HG03457 (cell line): ENCODE results near the gene SMAD2.
A peak's percentile ranks its signal among the peaks of the same experiment; 100 is the strongest.

Experiments
- ATAC-seq: cut with Tn5 transposase; IDR thresholded peaks from one replicate; pipeline ENCODE4 v1.9.1; 2021; ENCODE audit warnings: moderate number of reproducible peaks; ENCODE audit not compliant: unreplicated experiment

SMAD2 gene

DNA sequence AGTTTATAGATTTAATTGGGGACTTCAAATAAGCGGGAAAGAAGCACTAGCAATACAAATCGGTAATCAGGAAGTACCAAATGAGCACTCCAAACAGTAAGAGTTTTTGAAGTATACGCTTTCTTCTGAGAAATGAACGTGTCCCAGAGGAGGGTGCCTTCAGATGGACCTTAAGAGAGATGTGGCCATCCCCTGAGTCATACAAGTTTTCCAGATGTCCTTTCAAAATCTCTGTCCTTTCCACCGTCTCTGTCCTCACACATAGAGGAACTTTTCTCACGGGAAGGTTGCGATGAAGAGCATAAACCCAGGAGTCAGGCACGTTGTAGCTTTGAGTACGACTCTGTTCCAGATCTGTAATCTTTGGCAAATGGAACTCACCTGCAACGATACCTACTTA lies 1.7 kb upstream of the SMAD2 start:
- no peak for ATAC-seq

DNA sequence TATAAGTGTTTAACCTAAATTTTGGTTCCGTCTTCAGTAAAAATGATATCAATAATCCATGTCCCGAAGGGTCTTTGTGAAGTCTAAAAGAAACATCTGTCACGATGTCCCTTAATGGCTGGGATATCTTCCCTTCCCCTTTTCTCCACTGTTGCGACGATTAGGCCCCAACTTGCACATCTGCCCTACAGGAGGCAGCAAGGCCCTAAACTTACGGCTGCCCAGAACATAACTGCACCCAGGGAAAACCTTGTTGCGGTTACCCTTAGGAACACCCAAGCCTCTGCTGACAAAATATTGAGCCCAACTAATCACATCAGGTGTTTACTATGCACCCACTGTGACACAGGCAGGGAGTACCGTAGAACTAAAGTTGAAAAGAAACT lies 1.3 kb upstream of the SMAD2 start:
- no peak for ATAC-seq

DNA sequence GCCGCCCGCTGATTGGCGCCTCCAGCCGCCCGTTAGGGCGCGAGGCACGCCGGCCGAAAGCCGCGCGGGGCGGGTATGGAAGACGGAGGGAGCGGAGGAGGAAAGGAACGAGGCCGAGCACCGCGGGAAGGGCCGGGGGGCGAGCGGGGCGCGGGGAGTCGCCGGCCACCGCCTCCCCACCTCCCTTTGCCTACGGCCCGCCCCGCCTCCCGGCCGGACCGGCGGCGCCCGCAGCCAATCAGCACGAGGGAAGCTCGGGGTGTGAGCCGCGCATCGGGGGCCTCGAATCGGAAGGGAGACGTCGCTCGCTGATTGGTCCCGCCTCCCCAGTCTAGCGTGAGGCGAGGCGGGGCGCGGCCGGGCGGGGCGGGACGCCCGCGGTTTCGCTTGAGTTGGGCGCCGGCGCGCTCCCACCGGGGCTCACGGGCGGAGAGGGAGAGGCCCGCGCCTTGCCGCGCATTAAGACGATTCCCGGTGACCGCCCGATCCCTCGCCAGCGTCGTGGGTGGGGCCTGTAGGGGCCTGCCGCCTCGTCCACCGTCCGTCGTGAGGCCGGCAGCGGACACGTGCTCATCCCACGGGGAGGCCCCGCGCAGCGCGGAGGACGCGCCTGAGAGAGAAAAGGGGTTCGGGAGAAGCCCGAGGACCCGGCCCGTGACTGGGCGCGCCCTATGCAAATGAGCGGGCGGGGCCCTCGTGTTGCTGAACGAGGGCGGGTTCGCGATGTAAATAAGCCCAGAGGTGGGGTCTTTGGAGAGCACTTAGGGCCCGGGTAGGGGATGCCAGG lies 665 bp upstream of the SMAD2 start:
- ATAC-seq, result peak; percentile 74

DNA sequence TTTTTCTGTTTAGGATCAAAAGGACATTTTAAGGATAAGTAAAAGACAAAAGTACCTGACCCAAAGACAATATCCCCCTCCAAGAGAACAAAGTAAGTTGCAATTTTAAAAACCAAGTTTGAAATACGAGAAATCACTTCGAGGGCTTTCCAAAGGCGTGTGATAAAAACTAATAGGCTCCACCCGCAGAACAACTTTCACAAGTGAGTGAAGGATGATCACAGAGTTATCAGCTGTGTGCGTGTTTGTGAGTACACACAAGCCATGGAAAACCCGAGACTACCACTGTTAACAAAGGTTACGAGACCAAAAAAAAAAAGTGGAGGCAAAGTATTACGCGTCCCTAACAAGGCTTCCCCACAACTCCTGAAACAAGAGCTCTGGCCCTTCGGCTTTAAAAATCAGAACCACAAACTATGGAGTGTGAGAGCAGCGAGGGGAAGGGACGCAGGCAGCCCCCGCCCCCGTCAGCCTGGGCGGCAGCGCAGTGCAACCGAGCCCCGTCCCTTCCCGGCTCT lies 719 bp downstream of the SMAD2 start:
- ATAC-seq, result no peak

DNA sequence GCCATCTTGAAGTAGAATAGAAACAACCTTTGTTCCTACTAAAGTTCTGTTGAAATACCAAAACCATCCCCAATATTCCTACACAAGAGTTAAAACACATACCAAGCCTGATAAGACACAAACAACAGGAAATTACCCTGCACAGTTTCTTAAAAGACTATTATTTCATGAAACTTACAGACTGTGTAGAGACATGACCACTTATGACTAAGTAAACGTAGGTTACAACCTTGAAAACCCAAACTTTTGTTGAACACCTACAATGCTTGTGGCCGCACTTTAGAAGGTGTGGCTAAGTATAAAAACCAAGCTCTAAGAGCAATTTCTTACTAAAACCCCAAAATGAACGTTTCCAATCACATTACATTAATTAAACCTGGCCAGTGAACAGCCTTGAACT lies 2.0 kb downstream of the SMAD2 start:
- no peak for ATAC-seq

DNA sequence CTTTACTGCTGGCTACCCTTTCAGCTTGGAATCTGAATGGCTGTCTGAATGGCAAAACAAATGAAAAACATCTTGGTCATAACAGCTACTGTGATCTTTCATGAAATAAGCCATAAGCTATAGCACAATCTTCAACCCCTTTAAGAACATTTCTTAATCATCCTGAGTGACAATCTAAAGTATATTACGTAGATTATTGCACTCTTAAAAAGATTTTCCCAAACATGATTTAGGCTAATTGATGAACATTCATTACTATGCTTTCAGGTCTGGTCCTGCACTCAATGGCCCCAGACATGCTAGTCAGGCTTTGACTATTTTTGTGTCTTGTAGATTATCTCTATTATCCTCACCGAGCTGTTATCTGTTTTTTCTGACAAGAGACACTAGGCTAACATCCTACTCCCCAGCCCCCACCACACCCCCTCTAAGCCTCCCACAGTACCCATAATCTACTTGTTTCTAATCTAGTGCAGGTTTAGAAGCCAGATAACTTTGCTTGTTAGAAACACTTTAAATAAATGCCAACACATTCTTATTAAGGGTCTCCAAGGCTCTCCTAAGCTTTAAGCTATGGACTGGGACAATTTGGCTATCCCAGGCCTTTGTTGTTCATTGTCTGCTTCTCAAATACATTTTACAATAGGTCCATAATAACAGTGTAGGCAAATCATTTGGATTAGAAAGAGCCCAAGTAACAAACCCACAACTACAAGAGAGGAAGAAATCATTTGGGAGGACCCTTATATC lies 4.2 kb downstream of the SMAD2 start:
- no peak for ATAC-seq

DNA sequence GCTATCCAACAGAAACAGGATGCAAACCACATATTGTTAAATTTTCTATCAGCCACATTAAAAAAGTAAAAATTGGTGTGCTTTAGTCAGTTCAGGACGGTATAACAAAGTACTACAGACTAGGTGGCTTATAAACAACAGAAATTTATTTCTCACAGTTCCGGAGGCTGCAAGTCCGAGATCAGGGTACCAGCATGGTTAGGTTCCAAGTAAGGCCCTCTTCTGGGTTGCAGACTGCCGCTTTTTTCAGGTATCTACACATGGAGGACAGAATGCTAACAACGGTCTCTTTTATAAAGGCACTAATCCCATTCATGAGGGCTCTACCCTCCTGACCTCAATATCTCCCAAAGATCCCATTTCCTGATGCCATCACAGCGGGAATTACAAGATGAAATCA lies 10.5 kb downstream of the SMAD2 start:
- no peak for ATAC-seq

DNA sequence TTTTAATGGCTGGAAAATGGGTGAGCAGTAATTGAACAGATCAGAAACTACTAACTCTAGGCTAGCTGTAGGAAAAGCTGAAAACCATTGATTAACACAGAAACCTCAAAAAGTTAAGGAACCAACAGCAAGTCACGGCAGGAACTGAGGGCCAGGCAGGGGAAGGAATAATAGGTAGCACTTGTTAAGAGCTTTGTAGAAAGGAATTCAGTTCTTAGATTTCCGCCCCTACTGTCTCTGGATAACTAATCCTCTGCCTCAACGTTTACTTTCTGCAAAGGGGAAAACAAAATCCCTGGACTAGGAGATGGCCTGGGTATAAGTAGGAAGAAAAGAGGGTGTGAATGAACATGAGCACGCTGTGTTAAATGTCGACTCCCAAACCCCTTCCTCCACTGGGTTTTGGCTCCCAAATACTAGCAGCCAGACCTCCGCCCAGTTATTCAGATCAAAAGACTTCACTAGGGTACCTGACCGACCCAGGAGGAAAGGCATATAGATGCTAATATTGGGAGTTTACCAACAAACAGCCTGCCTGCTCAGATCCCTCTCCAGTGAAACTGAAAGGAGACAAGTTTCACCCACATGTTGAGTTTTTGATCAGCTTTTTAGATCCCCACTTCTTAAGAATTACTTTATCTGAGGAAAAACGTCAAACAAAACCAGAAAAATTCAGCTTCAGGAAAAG lies 12.4 kb downstream of the SMAD2 start:
- ATAC-seq, result peak; percentile 62

DNA sequence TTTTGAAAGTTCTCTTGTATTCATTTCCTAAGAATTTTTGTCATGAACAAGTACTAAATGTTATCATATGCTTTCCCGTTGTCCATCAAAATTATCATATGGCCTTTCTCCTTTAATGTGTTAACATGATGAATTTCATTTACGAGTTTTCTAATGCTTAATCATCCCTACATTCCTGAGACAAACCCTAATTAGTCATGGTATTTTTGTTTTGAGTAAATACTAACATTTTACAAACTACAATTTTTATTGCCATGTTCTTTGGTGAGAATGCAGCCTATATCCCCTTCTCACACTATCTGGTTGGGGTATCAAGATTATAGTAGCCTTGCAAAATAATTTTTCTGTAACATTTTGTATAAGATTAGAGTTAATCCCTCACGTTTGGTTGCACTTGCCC lies 14.5 kb downstream of the SMAD2 start:
- no peak for ATAC-seq

DNA sequence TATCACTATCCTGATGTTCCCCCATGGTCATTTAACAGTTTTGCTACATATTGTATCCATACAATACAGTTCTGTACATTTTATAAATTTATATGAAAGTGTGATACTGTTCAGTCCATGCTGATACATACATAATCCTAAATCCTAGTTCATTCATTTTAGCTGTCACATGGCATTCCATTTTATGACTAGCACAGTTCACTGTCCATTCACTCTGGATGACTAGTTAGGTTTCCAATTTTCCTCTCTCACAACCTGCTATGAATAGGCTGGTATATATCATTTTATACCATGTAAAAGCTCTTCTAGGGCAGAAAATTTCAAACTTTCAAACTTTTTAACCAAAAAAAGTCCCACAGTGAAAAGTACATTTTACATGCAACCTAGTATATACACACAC lies 15.2 kb downstream of the SMAD2 start:
- ATAC-seq, result no peak

DNA sequence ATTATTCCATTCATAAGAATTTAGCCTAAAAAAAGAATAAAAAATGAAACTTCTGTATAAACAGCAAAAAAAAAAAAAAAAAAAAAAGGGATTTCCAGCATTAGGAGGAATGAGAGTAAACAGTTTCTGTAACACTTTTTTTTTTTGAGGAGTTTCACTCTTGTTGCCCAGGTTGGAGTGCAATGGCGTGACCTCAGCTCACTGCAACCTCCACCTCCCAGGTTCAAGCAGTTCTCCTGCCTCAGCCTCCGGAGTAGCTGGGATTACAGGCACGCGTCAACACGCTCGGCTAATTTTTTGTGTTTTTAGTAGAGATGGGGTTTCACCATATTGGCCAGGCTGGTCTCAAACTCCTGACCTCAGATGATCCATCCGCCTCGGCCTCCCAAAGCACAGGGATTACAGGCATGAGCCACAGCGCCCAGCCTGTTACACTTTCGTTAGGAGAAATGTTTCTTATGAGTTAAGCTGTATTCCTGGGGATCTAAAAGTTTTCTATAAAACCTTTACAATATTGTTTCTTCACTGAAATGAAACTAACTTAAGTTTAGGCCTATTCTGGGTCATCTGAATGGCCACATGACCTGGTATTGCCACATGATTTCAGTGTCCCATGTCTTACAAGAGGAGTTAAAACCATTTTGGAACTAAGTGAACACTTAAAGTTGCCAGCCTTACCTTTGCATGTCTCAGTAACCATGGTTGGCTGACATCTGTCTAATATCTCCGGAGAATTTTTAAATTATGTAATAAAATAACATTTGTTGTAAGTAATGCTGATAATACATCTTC lies 17.5 kb downstream of the SMAD2 start:
- no peak for ATAC-seq

DNA sequence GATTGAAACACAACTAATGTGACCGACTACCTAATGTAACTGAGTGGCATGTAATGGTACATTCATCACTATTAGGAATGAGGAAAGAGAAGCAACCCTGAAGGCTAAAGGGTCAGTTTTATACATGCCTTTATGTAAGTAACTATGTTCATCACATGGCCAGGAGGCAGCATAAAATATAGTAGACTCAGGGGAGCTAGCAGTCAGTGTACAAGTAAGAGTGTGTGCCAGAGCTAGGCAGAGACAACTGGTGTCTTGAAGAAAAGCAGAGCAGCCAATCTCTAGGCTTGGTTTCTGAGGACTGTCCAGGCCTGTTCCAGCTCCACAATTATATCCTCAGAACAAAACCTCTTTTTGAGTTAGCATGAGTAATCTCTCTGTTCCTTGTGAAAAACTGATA lies 18.1 kb downstream of the SMAD2 start:
- no peak for ATAC-seq

DNA sequence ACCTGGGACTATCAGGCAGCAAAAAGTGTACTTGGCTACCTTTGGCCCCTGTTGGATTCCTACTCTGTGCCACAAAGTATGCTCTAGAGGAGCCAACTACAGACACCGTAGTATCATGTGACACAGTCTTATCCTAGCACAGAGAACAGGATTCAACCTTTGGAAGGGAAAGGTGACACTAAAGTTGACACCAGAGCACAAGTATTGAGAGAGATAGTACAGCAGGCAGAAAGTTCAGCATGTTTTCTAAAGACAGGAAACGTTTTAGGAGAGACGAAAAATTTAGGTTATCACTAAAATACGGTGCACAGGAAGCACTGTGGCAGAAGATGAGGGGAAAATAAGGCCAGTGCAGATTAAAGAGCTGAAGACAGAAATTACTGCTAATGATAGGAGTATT lies 18.6 kb downstream of the SMAD2 start:
- no peak for ATAC-seq

DNA sequence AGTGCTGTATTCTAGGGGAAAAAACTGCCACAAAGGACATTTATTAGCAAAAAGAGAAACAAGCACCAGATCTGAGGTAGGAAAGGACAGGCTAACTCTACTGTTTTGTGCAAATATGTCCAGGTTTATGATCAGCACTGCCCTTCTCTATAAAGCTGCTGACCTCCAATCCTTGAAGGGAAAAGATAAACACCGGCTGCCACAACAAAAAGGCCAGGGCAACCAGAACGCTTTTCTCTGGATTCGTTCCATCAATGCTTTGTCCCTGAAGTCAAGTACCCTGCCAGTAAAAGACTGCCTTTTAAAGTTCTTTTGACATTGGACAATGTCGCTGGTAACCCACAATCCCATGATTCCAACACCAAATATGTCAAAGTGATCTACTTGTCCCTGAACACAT lies 21.0 kb downstream of the SMAD2 start:
- ATAC-seq, result no peak

DNA sequence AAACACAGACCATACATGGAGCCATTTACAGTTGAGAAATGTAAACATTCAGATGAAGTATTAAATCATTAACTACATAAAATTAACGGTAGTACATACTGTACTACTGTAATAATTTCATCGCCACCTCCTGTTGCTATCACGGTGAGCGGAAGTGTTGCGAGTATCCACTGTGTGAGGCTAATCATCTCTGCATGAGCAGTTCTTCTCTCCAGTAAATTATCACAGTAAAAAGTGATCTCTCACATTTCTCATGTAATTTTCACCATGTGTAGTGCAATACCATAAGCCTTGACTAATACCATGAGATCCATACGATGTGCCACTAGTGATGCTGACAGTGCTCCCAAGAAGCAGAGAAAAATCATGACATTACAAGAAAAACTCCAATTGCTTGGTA lies 21.9 kb downstream of the SMAD2 start:
- no peak for ATAC-seq

DNA sequence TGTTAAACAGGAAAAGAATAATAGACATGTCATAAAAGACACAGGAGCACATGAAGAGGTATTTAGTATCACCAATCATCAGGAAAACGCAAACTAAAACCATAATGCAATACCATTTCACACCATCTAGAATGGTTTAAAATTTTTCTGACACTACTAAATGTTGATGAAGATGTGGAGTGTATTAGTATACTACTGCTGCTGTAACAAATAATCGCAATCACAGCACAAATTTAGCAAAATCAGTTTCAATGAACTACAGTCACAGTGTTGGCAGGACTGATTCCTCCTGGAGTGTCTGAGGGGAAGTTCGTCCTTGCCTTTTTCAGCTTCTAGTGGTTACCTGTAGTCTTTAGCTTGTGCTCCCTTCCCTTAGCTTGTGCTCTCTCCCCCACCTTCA lies 24.1 kb downstream of the SMAD2 start:
- ATAC-seq, result no peak

DNA sequence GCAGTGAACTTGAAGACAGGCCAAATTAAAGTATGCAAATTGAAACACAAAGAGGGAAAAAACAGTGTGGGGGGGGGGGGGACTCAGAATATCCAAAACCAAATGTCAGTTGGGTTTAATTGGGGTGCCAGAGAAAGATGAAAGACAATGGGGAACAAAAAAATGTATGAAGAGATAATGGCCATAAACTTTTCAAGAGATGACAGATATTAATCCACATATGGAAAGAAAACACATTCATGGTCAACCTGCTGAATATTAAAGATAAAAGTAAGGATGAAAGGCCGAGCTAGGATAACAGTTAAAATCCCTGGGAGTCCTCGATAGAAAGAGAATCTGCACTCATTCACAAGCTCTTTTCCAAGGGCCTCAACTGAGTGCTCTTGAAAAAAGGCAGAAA lies 26.6 kb downstream of the SMAD2 start:
- ATAC-seq, result no peak

DNA sequence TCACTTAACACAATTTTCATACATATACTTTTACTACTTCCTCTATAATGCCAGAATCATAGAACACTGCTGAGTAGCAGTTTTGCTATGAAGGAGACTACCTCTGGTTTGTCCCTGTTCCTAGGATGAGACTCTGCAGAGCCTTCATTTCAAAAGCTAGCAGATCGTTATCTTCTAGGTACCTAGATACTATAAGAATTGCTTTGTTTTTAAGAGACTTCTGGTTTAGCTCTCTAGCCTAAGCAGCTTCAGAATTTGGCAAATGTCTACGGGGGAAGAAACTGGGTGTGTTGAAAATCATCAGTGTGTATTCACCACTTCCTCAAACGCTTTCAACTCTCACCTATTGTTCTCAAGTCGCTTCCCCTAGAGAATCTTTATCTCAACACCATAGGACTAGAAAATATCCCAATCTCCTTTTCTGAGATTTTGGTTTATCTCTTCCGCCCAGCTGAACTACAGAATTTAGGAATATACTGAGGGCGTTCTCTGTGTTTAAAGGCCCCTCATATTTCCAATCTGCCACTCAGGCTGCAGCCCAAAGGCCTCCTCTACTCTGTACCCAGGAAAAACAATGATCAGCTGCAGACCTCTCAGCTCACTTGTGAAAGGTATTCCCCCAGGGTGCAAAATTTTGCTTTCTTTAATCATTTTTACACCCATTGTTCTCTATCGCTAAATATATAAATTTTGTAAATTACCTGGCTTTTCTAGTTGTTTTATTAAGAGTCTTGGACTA lies 28.7 kb downstream of the SMAD2 start:
- peak; percentile 73 for ATAC-seq

DNA sequence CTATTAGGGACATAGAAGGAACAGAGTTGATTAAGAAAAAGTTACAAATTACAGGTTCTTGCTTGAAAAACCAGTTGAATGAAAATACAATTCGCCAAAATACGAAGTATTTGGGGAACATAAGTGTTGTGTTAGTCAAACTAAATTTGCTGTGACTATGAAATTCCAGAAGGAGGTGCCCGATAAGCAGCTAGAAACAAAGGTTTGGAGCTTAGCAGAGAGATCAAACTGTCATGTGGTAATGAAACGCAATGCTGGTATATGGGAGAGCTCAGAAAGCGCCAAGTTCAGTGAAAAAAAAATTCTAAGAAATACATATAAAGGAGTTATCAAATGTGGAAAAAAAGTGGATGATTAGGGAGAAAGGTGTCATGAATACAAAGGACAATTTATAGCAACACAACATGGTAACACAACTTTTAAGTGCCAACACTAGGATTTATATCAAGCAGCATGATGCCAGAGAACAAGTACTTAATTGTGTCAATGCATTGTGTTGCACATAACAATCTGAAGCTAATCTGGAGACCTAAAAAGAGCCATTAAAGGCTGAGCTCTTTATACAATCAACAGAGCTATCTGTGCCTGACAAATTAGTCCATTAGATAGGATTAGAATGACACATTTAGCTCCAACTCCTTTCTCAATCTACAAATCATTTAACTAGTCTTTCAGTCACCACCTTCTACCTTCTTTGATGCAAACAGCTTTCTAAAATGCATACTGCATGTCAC lies 31.2 kb downstream of the SMAD2 start:
- ATAC-seq, result no peak

DNA sequence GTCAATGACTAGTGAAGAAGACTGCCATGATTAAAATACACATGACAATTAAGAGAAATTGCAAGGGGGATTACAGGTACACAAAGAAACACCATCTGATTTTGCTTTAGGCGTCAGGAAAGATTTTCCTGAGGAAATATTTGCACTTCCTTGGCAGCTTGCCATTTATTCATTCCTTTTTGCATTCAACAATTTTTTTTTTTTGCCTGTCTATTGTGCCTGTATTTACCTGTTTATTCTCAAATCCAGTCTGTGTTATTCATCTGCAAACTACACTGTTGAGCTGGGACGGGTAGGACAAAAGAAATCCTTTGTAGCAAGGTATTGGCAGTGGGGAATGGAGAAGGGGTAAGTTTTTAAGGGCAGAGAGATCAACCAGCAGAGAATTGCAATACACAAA lies 31.8 kb downstream of the SMAD2 start:
- ATAC-seq, result no peak
